Measurements from ENCODE around the gene RHBDF2. TPM values are rescaled to one million over a fixed set of nuclear protein-coding genes. Genes with fewer than 3 reads are reported as not detected.
A peak's percentile ranks its signal among the peaks of the same experiment; 100 is the strongest.
"Not testable (repeated sequence)": the region's sequence is repeated elsewhere in the genome, so short reads cannot be mapped to it uniquely, and the experiment has no call there.

RHBDF2 gene
- total RNA-seq, 1 donor from 2014 or later: 12.3 TPM

DNA sequence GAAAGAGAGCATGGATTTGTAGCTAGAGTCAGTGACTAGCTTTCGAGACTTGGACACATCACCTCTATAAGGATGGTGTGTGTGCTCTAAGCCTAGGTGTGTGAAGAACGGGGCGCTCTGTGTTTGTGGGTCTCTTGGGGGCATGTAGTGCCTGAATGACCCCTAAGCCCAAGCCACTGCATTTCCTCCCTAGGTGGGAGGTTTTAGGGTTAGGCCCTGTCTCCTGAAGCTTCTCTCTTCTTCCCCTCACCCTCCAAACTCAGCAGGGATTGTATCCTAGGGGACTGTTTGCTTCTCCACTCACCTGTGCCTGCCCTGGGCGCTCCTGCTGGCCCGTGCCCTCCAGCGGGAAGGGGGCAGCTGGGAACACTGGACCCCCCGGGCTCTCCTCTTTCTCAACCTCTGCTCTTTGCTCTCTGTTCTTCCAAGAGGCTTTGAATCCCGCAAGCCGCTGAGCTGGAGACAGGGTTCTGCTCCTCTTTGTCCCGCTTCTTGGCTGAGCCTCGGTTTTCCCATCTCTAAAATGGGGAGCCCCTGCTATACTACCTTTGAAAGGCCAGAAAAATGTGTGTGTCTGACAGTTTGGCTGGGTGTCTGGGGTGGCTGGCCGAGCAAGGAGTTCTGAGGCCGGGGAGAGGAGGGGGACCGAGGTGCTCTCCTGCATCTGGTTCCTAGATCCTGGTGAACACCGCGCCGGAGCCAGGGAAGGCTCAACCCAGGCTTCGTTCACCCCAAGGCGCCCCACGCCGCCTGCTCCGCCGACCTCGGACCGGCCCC is 35.5 kb upstream of the RHBDF2 start:
- peak overlapping the region; percentile 69 for H3K4me3 Mint-ChIP-seq
- TF ChIP-seq CTCF (conservative IDR thresholded peaks at IDR 0.05): no peak
- no peaks in the 10 kb centered on the region for H3K9me3 Mint-ChIP-seq
- H3K4me1 Mint-ChIP-seq (ENCODE audit: unreplicated experiment): peaks cover 35% of the 10 kb centered on the region
- H3K27me3 Mint-ChIP-seq: peaks cover 48% of the 10 kb centered on the region
- H3K36me3 Mint-ChIP-seq: no peaks in the 10 kb centered on the region
- H3K27ac Mint-ChIP-seq: no peak overlapping the region
- DNase-seq (ENCODE audit: extremely low spot score, unreplicated experiment): no peak

- no peak for TF ChIP-seq CTCF (conservative IDR thresholded peaks at IDR 0.05)
- H3K9me3 Mint-ChIP-seq: no peaks in the 10 kb centered on the region
- no peaks in the 10 kb centered on the region for H3K36me3 Mint-ChIP-seq
- peaks cover 32% of the 10 kb centered on the region for H3K4me1 Mint-ChIP-seq (ENCODE audit: unreplicated experiment)
- no peak overlapping the region for H3K27ac Mint-ChIP-seq
- peak overlapping the region; percentile 57 for H3K4me3 Mint-ChIP-seq
- peaks cover 47% of the 10 kb centered on the region for H3K27me3 Mint-ChIP-seq
- no peak for DNase-seq (ENCODE audit: extremely low spot score, unreplicated experiment)
These were observed 34.7 kb upstream of the RHBDF2 start for GRCh38 chr17:76535788-76536510.

- H3K27ac Mint-ChIP-seq: no peak overlapping the region
- H3K4me1 Mint-ChIP-seq (ENCODE audit: unreplicated experiment): peaks cover 29% of the 10 kb centered on the region
- H3K4me3 Mint-ChIP-seq: peak overlapping the region; percentile 44
- DNase-seq (ENCODE audit: extremely low spot score, unreplicated experiment): no peak
- H3K36me3 Mint-ChIP-seq: no peaks in the 10 kb centered on the region
- H3K27me3 Mint-ChIP-seq: peaks cover 42% of the 10 kb centered on the region
- H3K9me3 Mint-ChIP-seq: no peaks in the 10 kb centered on the region
- no peak for TF ChIP-seq CTCF (conservative IDR thresholded peaks at IDR 0.05)
These were observed 33.9 kb upstream of the RHBDF2 start for GRCh38 chr17:76534831-76535732.

GRCh38 chr17:76533640-76534359 is 32.6 kb upstream of the RHBDF2 start:
- not testable (repeated sequence) for DNase-seq (ENCODE audit: extremely low spot score, unreplicated experiment); H3K27ac Mint-ChIP-seq; H3K9me3 Mint-ChIP-seq; H3K4me3 Mint-ChIP-seq; H3K36me3 Mint-ChIP-seq
- peaks cover 33% of the 10 kb centered on the region for H3K27me3 Mint-ChIP-seq
- peaks cover 28% of the 10 kb centered on the region for H3K4me1 Mint-ChIP-seq (ENCODE audit: unreplicated experiment)

DNA sequence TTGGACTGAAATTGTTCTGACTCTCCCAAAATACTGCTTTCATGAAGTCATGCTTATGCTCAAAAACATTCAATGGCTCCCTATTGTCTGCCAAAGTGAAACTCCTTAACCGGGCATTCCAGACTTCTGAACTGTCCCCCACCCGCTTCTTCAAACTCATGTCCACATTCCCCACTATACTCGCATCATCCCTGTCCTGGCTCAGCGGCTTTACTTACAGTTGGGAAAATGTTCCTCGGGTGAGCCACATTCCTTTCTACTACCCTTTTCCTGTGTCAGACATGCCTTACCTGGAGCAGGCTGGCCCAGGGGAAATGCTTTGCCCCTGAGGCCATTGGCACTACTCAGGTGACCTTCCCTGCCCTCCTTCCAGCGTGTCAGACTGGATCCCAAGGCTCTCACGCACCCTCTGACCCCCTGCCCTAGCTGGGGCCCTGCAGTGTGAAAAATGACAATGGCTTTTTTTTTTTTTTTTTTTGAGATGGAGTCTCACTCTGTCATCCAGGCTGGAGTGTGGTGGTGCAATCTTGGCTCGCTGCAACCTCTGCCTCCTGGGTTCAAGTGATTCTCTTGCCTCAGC is 30.9 kb upstream of the RHBDF2 start:
- peak overlapping the region; percentile 75 for H3K27ac Mint-ChIP-seq
- no peaks in the 10 kb centered on the region for H3K9me3 Mint-ChIP-seq
- peaks cover 30% of the 10 kb centered on the region for H3K4me1 Mint-ChIP-seq (ENCODE audit: unreplicated experiment)
- no peaks in the 10 kb centered on the region for H3K36me3 Mint-ChIP-seq
- DNase-seq (ENCODE audit: extremely low spot score, unreplicated experiment): no peak
- peaks cover 27% of the 10 kb centered on the region for H3K27me3 Mint-ChIP-seq
- no peak for TF ChIP-seq CTCF (conservative IDR thresholded peaks at IDR 0.05)
- peak overlapping the region; percentile 15 for H3K4me3 Mint-ChIP-seq

Data from type B pancreatic cell (in vitro differentiated cells).